ENCODE data around the gene DSPP.
A peak's percentile ranks its signal among the peaks of the same experiment; 100 is the strongest.

The DSPP gene

GRCh38 chr4:87624698-87625097, 16.4 kb downstream of the DSPP start:
- TF ChIP-seq CTCF (IDR thresholded peaks at IDR 0.05; ENCODE audit: insufficient read depth, low read depth, low read length, missing control alignments): no peak
- no peak overlapping the region for H3K4me3 ChIP-seq (ENCODE audit: low read length)
- no peak for DNase-seq (ENCODE audit: low read depth)

GRCh38 chr4:87631668-87632067, 23.3 kb downstream of the DSPP start:
- DNase-seq (ENCODE audit: low read depth): no peak
- no peak overlapping the region for H3K4me3 ChIP-seq (ENCODE audit: low read length)
- TF ChIP-seq CTCF (IDR thresholded peaks at IDR 0.05; ENCODE audit: insufficient read depth, low read depth, low read length, missing control alignments): no peak

GRCh38 chr4:87632469-87632868, 24.1 kb downstream of the DSPP start:
- DNase-seq (ENCODE audit: low read depth): peak; percentile 23
- no peak for TF ChIP-seq CTCF (IDR thresholded peaks at IDR 0.05; ENCODE audit: insufficient read depth, low read depth, low read length, missing control alignments)
- no peak overlapping the region for H3K4me3 ChIP-seq (ENCODE audit: low read length)

GRCh38 chr4:87633243-87633642, 24.9 kb downstream of the DSPP start:
- no peak overlapping the region for H3K4me3 ChIP-seq (ENCODE audit: low read length)
- DNase-seq (ENCODE audit: low read depth): peak; percentile 7
- TF ChIP-seq CTCF (IDR thresholded peaks at IDR 0.05; ENCODE audit: insufficient read depth, low read depth, low read length, missing control alignments): no peak

GRCh38 chr4:87644286-87644685, 36.0 kb downstream of the DSPP start:
- no peak for DNase-seq (ENCODE audit: low read depth)
- no peak overlapping the region for H3K4me3 ChIP-seq (ENCODE audit: low read length)
- no peak for TF ChIP-seq CTCF (IDR thresholded peaks at IDR 0.05; ENCODE audit: insufficient read depth, low read depth, low read length, missing control alignments)

- H3K4me3 ChIP-seq (ENCODE audit: low read length): no peak within 1 kb of the TSS
- DNase-seq (ENCODE audit: low read depth): no peak
- TF ChIP-seq CTCF (IDR thresholded peaks at IDR 0.05; ENCODE audit: insufficient read depth, low read depth, low read length, missing control alignments): no peak
Measured at GRCh38 chr4:87649980-87650379, 41.7 kb downstream of the DSPP start, which contains the start of gene DMP1. Gene DMP1 (plus strand): TSS chr4:87650280. CDS start chr4:87656493, 6,213 bp downstream.

- no peak for DNase-seq (ENCODE audit: low read depth)
- TF ChIP-seq CTCF (IDR thresholded peaks at IDR 0.05; ENCODE audit: insufficient read depth, low read depth, low read length, missing control alignments): no peak
- H3K4me3 ChIP-seq (ENCODE audit: low read length): no peak overlapping the region
Measured at GRCh38 chr4:87650938-87651337, 42.6 kb downstream of the DSPP start.
